MCF 10A (cell line): ENCODE measurements around the gene XYLB. TPM values are rescaled to one million over a fixed set of nuclear protein-coding genes. Genes with fewer than 3 reads are reported as not detected.

Experiments used
- BruUV-seq: library from RNA; stranded (reverse); fragments of 400-500 nt; replicated peaks from 2 replicates; lab custom pipeline; 2021; lab: Mats Ljungman, UMichigan
- CTCF ChIA-PET: fragments of 300-600 bp; sonication (Branson Sonifier 250); formaldehyde crosslinking; extraction: SDS; loops from one replicate; lab custom pipeline; 2021; ENCODE audit warnings: antibody characterized with exemption, inconsistent platforms; lab: Yijun Ruan, JAX
- POLR2A ChIA-PET: fragments of 300-600, 350-650 bp; sonication (Branson Sonifier 250); formaldehyde crosslinking; extraction: SDS; loops from one replicate; lab custom pipeline; 2020; ENCODE audit warnings: antibody characterized with exemption, inconsistent platforms; lab: Yijun Ruan, JAX
- DNase-seq: peaks from one replicate; pipeline ENCODE4 v3.0.0-alpha.2; 2018; ENCODE audit not compliant: unreplicated experiment
- H3K27ac Mint-ChIP-seq: one replicate; pipeline ENCODE4 v1.8.0; 2022; ENCODE audit warnings: mild to moderate bottlenecking, low read depth, mixed read lengths; ENCODE audit not compliant: unreplicated experiment
- H3K27me3 Mint-ChIP-seq: one replicate; pipeline ENCODE4 v1.8.0; 2022; ENCODE audit warnings: mixed read lengths; ENCODE audit not compliant: insufficient read depth, unreplicated experiment
- H3K36me3 Mint-ChIP-seq: one replicate; pipeline ENCODE4 v1.8.0; 2022; ENCODE audit warnings: mild to moderate bottlenecking, moderate library complexity, mixed read lengths; ENCODE audit not compliant: insufficient read depth, unreplicated experiment
- H3K4me1 Mint-ChIP-seq: one replicate; pipeline ENCODE4 v1.8.0; 2022; ENCODE audit warnings: mixed read lengths; ENCODE audit not compliant: insufficient read depth, unreplicated experiment
- H3K4me3 Mint-ChIP-seq: one replicate; pipeline ENCODE4 v1.8.0; 2022; ENCODE audit warnings: mild to moderate bottlenecking, moderate library complexity, mixed read lengths; ENCODE audit not compliant: unreplicated experiment
- H3K9me3 Mint-ChIP-seq: one replicate; pipeline ENCODE4 v1.8.0; 2022; ENCODE audit warnings: mixed read lengths; ENCODE audit not compliant: unreplicated experiment
- CTCF ChIP-seq: fragments of 200-600 bp; IDR thresholded peaks from one replicate; pipeline ENCODE4 v1.8.0; 2022; ENCODE audit warnings: antibody characterized with exemption, mild to moderate bottlenecking; ENCODE audit not compliant: unreplicated experiment
- intact Hi-C: fragments of 100-400 bp; cut with micrococcal nuclease; formaldehyde crosslinking; loops from 2 replicates; pipeline ENCODE4 v1.14.1; 2022
- total RNA-seq: library from RNA; stranded (reverse); gene quantifications from 2 replicates; pipeline ENCODE4 v1.2.3, GENCODE V29; 2022

XYLB gene
- total RNA-seq, 1 experiment from 2014 or later, result 6.6 TPM

DNA sequence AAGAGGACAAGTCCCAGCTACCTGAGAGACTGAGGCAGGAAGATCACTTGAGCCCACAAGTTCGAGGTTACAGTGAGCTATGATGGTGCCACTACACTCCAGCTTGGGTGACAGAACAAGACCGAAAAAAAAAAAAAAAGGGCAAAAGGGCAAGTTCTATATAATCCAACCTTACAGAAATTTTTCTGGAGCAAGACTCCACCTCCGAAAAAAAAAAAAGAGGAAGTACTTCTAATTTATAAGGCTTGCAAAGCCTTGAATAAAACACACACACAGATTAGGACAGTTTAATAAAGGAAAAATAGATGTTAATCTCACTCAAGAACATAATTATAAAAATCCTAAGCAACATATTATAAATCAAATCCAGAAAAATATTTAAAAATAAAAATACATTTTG, 14.4 kb upstream of the XYLB start:
- no peak for TF ChIP-seq CTCF
- CTCF ChIA-PET, result interaction anchor here (0.7 to 1.5 kb wide), 3 partner anchors 12 to 27 kb away, joined by 3 to 7 read pairs (median 7); partner anchors contain the start of gene XYLB
- Mint-ChIP-seq H3K4me1 (no peaks in the 10 kb centered on the region), H3K9me3 (no peaks in the 10 kb centered on the region), H3K27ac (no peak overlapping the region), H3K36me3 (peaks cover 6% of the 10 kb centered on the region), H3K27me3 (no peaks in the 10 kb centered on the region), H3K4me3 (no peak overlapping the region)
- no TSS peak for BruUV-seq
- intact Hi-C loops, result no loop called here
- POLR2A ChIA-PET, result no interaction called here
- no peak for DNase-seq

GRCh38 chr3:38334142-38335055, 12.2 kb upstream of the XYLB start:
- no TSS peak for BruUV-seq
- Mint-ChIP-seq H3K4me3 (no peak overlapping the region), H3K27ac (no peak overlapping the region), H3K9me3 (no peaks in the 10 kb centered on the region), H3K36me3 (peaks cover 6% of the 10 kb centered on the region), H3K4me1 (no peaks in the 10 kb centered on the region), H3K27me3 (no peaks in the 10 kb centered on the region)
- TF ChIP-seq CTCF, result no peak
- ChIA-PET CTCF (interaction anchor here (0.6 to 1.8 kb wide), 5 partner anchors 12 to 1861 kb away, joined by 3 to 13 read pairs (median 3); partner anchors contain the start of gene XYLB), POLR2A (no interaction called here)
- intact Hi-C loops, result no loop called here
- DNase-seq, result no peak

DNA sequence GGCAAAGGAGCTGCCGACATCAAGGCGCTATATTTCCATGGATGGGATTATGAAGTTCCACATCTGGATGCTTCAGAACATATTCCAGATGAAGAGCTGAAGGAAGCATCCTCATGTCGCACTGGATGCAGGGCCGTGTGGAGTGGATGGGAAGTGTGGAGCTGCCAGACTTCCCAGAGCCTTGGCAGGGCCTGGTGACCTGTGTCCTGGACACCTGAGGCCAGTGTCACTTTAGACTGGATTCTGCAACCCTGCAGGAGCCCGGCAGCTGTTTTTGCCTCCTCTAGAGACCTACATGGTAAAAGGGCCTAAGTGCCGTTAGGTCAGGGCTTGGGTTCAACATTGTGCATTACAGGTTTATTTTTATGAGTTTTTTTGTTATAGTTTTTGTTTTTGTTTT, 11.3 kb upstream of the XYLB start:
- CTCF ChIA-PET, result interaction anchor here (0.6 to 1.0 kb wide), 6 partner anchors 11 to 311 kb away, joined by 3 to 5 read pairs (median 4); no protein-coding TSS in a partner anchor

More for the DNA sequence above, 11.3 kb upstream of the XYLB start:
- no peaks in the 10 kb centered on the region for H3K27me3 Mint-ChIP-seq
- DNase-seq, result no peak
- POLR2A ChIA-PET, result no interaction called here
- BruUV-seq, result no TSS peak
- no peaks in the 10 kb centered on the region for H3K9me3 Mint-ChIP-seq
- intact Hi-C loops, result no loop called here
- H3K27ac Mint-ChIP-seq, result no peak overlapping the region
- TF ChIP-seq CTCF, result no peak
- no peaks in the 10 kb centered on the region for H3K4me1 Mint-ChIP-seq
- no peak overlapping the region for H3K4me3 Mint-ChIP-seq
- H3K36me3 Mint-ChIP-seq, result no peaks in the 10 kb centered on the region
